ENCODE results near the gene KIAA1549. TPM values are rescaled to one million over a fixed set of nuclear protein-coding genes. Genes with fewer than 3 reads are reported as not detected.

Gene KIAA1549
- total and polyA plus RNA-seq, 2 of the 4 experiments (the other 2 are of a cell fraction), result 1.3 to 3.3 TPM

GRCh38 chr7:138887872-138888656 is 93.1 kb downstream of the KIAA1549 start (continued):
- TF ChIP-seq RFX5 (IDR thresholded peaks at IDR 0.05; ENCODE audit: low read depth, low read length), result no peak

GRCh38 chr7:138887085-138887710 is 94.0 kb downstream of the KIAA1549 start:
- Histone ChIP-seq H3K4me3 (ENCODE audit: insufficient read depth, low read depth, low read length) (no peak overlapping the region), H3K9me3 (ENCODE audit: control insufficient read depth, insufficient read depth, low read length) (no peaks in the 10 kb centered on the region), H4K8ac (ENCODE audit: low read depth in 2 of 2, low read length in 2 of 2) (peak overlapping the region in 1 of 2 experiments; percentile 71; a peak in 1 of 4 replicates), H2AK5ac (ENCODE audit: low read depth, low read length) (no peak overlapping the region), H3K36me3 (ENCODE audit: control insufficient read depth, insufficient read depth, low read length) (no peaks in the 10 kb centered on the region), H2BK15ac (ENCODE audit: low read depth, low read length) (no peak overlapping the region), H3K27ac (ENCODE audit: insufficient read depth, low read length) (no peak overlapping the region), H3K18ac (ENCODE audit: low read depth, low read length) (no peak overlapping the region), H4K91ac (ENCODE audit: insufficient read depth, low read depth, low read length) (no peak overlapping the region), H4K5ac (ENCODE audit: low read depth, low read length) (peak overlapping the region; percentile 31; the same call in 1 of the 2 replicates), H3K27me3 (ENCODE audit: control insufficient read depth, insufficient read depth, low read length) (no peaks in the 10 kb centered on the region), H3K56ac (ENCODE audit: extremely low read depth, insufficient read depth, low read length) (no peak overlapping the region), H2BK120ac (ENCODE audit: low read depth, low read length) (no peak overlapping the region), H2AK9ac (replicated peaks; ENCODE audit: low read depth, low read length, poor library complexity) (no peak overlapping the region), H2BK20ac (ENCODE audit: low read depth, low read length) (no peak overlapping the region), H3K9ac (ENCODE audit: low read depth, low read length) (no peak overlapping the region), H2BK5ac (ENCODE audit: low read depth, low read length, poor library complexity, severe bottlenecking) (no peak overlapping the region), H3K9me1 (ENCODE audit: insufficient read depth, low read length) (no peaks in the 10 kb centered on the region; the same call in 1 of the 2 replicates), H4K20me1 (ENCODE audit: insufficient read depth, low read length) (no peaks in the 10 kb centered on the region), H3K4me2 (ENCODE audit: low read depth, low read length) (no peak overlapping the region), H3K14ac (replicated peaks; ENCODE audit: low read depth, low read length) (no peak overlapping the region), H2AFZ (replicated peaks; ENCODE audit: low read length, poor library complexity) (no peak overlapping the region), H3K4ac (ENCODE audit: low read depth, low read length) (no peak overlapping the region), H3K23ac (ENCODE audit: low read depth, low read length) (no peak overlapping the region), H3K79me1 (ENCODE audit: low read depth in 1 of 2, low read length in 2 of 2) (no peaks in the 10 kb centered on the region), H3K4me1 (ENCODE audit: control insufficient read depth, insufficient read depth, low read length) (peaks cover 6% of the 10 kb centered on the region; the same call in 1 of the 2 replicates)
- 100% methylated on average over 1 of the region's 9 CpGs; no CpG with 5 or more reads in 1 of the 2 experiments for WGBS, 2 experiments (ENCODE audit: extremely low coverage in 2 of 2, insufficient read length in 1 of 2)
- in situ Hi-C loops (cut with MboI; ENCODE audit: low sequenced_read_pairs), result loop anchor here (10.0 kb wide), 1 partner anchor 188 kb away; no protein-coding TSS in a partner anchor
- no TSS peak for BruUV-seq (replicated peaks)
- DNase-seq (no peak), ATAC-seq (ENCODE audit: low read depth) (no peak)
- dilution Hi-C loops (cut with HindIII; ENCODE audit: low sequenced_read_pairs, unreplicated experiment), result no loop called here
- ChIA-PET POLR2A (ENCODE audit: unreplicated experiment) (no interaction called here), CTCF (interaction anchor here (0.6 to 1.6 kb wide), 14 partner anchors 10 to 239 kb away, joined by 3 to 10 read pairs (median 6); partner anchors contain the start of gene KIAA1549)
- intact Hi-C loops (cut with micrococcal nuclease), result loop anchor here (5.0 kb wide), 1 partner anchor 240 kb away; no protein-coding TSS in a partner anchor
- TF ChIP-seq RAD21 (IDR thresholded peaks at IDR 0.05; ENCODE audit: low read length) (no peak), CHD1 (IDR thresholded peaks at IDR 0.05; ENCODE audit: low read depth, low read length) (no peak), MAZ (IDR thresholded peaks at IDR 0.05; ENCODE audit: borderline replicate concordance, low read depth, low read length) (no peak), SMC3 (IDR thresholded peaks at IDR 0.05; ENCODE audit: low read depth, low read length) (no peak), MXI1 (IDR thresholded peaks at IDR 0.05; ENCODE audit: borderline replicate concordance, low read depth, low read length) (no peak), USF2 (IDR thresholded peaks at IDR 0.05; ENCODE audit: low read depth, low read length) (no peak), MAFK (IDR thresholded peaks at IDR 0.05; ENCODE audit: low read depth, low read length) (no peak), RFX5 (IDR thresholded peaks at IDR 0.05; ENCODE audit: low read depth, low read length) (no peak), RCOR1 (IDR thresholded peaks at IDR 0.05; ENCODE audit: insufficient replicate concordance, low read length) (no peak)
- TF ChIP-seq, protein P1, sequence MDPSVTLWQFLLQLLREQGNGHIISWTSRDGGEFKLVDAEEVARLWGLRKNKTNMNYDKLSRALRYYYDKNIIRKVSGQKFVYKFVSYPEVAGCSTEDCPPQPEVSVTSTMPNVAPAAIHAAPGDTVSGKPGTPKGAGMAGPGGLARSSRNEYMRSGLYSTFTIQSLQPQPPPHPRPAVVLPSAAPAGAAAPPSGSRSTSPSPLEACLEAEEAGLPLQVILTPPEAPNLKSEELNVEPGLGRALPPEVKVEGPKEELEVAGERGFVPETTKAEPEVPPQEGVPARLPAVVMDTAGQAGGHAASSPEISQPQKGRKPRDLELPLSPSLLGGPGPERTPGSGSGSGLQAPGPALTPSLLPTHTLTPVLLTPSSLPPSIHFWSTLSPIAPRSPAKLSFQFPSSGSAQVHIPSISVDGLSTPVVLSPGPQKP (IDR thresholded peaks at IDR 0.05; ENCODE audit: borderline replicate concordance, low read depth, low read length), result no peak
